ENCODE measurements around the gene DCAKD. TPM values are rescaled to one million over a fixed set of nuclear protein-coding genes. Genes with fewer than 3 reads are reported as not detected.

DCAKD gene, protein sequence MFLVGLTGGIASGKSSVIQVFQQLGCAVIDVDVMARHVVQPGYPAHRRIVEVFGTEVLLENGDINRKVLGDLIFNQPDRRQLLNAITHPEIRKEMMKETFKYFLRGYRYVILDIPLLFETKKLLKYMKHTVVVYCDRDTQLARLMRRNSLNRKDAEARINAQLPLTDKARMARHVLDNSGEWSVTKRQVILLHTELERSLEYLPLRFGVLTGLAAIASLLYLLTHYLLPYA
- total RNA-seq, result 100 to 1,000 TPM in 1 of 4 donors, 10 to 100 TPM in 2, 1 to 10 TPM in 1; 9.4 to 144 (median 27.4) TPM

GRCh38 chr17:45051060-45051719, at the start of gene DCAKD:
Gene DCAKD, minus strand, starts transcription at chr17:45051632. Its CDS starts 16,747 bp downstream, at chr17:45034885.
- Histone ChIP-seq H3K36me3 (no peaks in the 10 kb centered on the region), H3K4me3 (peak within 1 kb of the TSS; percentile 44 to 59 (median 52)), H3K27me3 (no peaks in the 10 kb centered on the region), H3K9me3 (no peaks in the 10 kb centered on the region), H3K27ac (peak within 1 kb of the TSS; percentile 95 to 97 (median 96)), H3K4me1 (peaks cover 7 to 30% (median 15%) of the 10 kb centered on the region in 4 donors)
- whole genome bisulfite sequencing, 2 donors (ENCODE audit: low coverage in 1 of 2), result 1 to 2% methylated on average over 8 to 35 of the region's 56 CpGs
- intact Hi-C loops (cut with DNase I; ENCODE audit: low total_unique reads), result no loop called here
- TF ChIP-seq CTCF (IDR thresholded peaks at IDR 0.05) (peak in 1 of 5 experiments; percentile 13), POLR2AphosphoS5 (IDR thresholded peaks at IDR 0.05) (peak; percentile 49 to 82 (median 82)), EP300 (IDR thresholded peaks at IDR 0.05; ENCODE audit: low read depth) (no peak), POLR2A (IDR thresholded peaks at IDR 0.05) (peak; percentile 69)
- in situ Hi-C loops (cut with MboI; ENCODE audit: low pct_ligation_motif_present in 1 of 4, low pct_unique_long_range_greater_than_20kb in 1 of 4, low sequenced_read_pairs in 3 of 4), result no loop called here
- DNase-seq, result peak; percentile 95

GRCh38 chr17:45098869-45099616, 47.6 kb upstream of the DCAKD start:
- in situ Hi-C loops (cut with MboI; ENCODE audit: low pct_ligation_motif_present in 1 of 4, low pct_unique_long_range_greater_than_20kb in 1 of 4, low sequenced_read_pairs in 3 of 4), result loop anchor here in 1 of 4 donors (10.0 kb wide), 1 partner anchor 184 kb away; the partner anchor contains the start of gene GFAP
- 27 to 42% methylated on average over 3 to 9 of the region's 9 CpGs for WGBS, 2 donors (ENCODE audit: low coverage in 1 of 2)

DNA sequence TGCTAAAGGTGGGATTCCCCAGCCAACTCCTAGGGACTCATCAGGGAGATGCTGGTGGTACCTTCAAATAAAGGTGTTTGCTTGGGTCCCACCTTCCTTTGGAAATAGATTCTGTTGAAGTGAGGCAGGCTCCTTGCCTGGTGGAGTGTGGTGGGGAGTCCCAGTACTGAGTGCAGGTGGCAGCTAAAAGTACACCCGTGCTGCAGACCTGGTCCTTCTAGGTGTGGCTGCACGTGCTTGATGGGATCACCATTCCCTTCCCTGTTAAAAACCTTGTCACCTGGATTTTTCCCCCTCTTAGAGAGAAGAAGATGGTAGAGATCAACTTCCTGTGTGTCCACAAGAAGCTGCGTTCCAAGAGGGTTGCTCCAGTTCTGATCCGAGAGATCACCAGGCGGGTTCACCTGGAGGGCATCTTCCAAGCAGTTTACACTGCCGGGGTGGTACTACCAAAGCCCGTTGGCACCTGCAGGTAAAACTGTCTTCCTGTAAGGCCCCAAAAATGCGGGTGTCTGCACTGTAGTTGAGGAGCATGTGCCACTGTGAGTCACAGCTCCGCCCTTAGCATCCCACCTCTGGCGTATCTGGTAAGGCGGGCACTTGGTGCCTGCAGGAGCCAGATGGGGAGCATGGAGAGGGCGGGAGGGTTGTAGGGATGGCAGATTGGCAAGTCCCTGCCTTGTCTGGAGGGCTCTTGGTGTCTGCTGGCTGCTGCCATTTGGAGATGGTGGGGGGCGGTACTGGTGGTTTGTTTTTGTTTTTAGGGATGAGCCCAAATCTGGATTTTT, 46.8 kb upstream of the DCAKD start:
- H3K4me1 ChIP-seq, result peaks cover 14 to 18% (median 16%) of the 10 kb centered on the region in 4 donors
- TF ChIP-seq CTCF (IDR thresholded peaks at IDR 0.05), result no peak
- TF ChIP-seq EP300 (IDR thresholded peaks at IDR 0.05; ENCODE audit: low read depth), result no peak
- TF ChIP-seq POLR2A (IDR thresholded peaks at IDR 0.05), result no peak
- TF ChIP-seq POLR2AphosphoS5 (IDR thresholded peaks at IDR 0.05), result no peak
- no peak for DNase-seq
- H3K36me3 ChIP-seq, result peaks cover 0 to 60% (median 18%) of the 10 kb centered on the region in 4 donors
- H3K9me3 ChIP-seq, result no peaks in the 10 kb centered on the region
- intact Hi-C loops (cut with DNase I; ENCODE audit: low total_unique reads), result loop anchor here (5.0 kb wide), 2 partner anchors 34 to 76 kb away; partner anchors contain the start of gene PLCD3
- H3K27ac ChIP-seq, result peak overlapping the region; percentile 10 to 81 (median 44)
- 40 to 79% methylated on average over 1 to 13 of the region's 13 CpGs for WGBS, 2 donors (ENCODE audit: low coverage in 1 of 2)
- no peak overlapping the region for H3K4me3 ChIP-seq
- in situ Hi-C loops (cut with MboI; ENCODE audit: low pct_ligation_motif_present in 1 of 4, low pct_unique_long_range_greater_than_20kb in 1 of 4, low sequenced_read_pairs in 3 of 4), result loop anchor here in 1 of 4 donors (10.0 kb wide), 1 partner anchor 183 kb away; the partner anchor contains the start of gene GFAP
- no peaks in the 10 kb centered on the region for H3K27me3 ChIP-seq

More at GRCh38 chr17:45098869-45099616, 47.6 kb upstream of the DCAKD start:
- peaks cover 0 to 65% (median 23%) of the 10 kb centered on the region in 4 donors for H3K36me3 ChIP-seq
- H3K9me3 ChIP-seq, result no peaks in the 10 kb centered on the region
- peak; percentile 93 for DNase-seq
- H3K27me3 ChIP-seq, result no peaks in the 10 kb centered on the region
- no peak for TF ChIP-seq EP300 (IDR thresholded peaks at IDR 0.05; ENCODE audit: low read depth)
- peak; percentile 85 to 93 (median 90) for TF ChIP-seq CTCF (IDR thresholded peaks at IDR 0.05)
- TF ChIP-seq POLR2A (IDR thresholded peaks at IDR 0.05), result no peak
- peak in 1 of 3 donors; percentile 42 for TF ChIP-seq POLR2AphosphoS5 (IDR thresholded peaks at IDR 0.05)
- peak overlapping the region; percentile 10 to 81 (median 44) for H3K27ac ChIP-seq
- H3K4me3 ChIP-seq, result no peak overlapping the region
- intact Hi-C loops (cut with DNase I; ENCODE audit: low total_unique reads), result loop anchor here (5.0 kb wide), 2 partner anchors 33 to 77 kb away; partner anchors contain the start of gene PLCD3
- peaks cover 7 to 11% (median 9%) of the 10 kb centered on the region in 4 donors for H3K4me1 ChIP-seq
